WTC11 (cell line): ENCODE results near the gene NFATC2. TPM values are rescaled to one million over a fixed set of nuclear protein-coding genes. Genes with fewer than 3 reads are reported as not detected.

ENCODE experiments used
- ATAC-seq: fragments of 200-7000 bp; cut with Tn5 transposase; 2 replicates; pipeline ENCODE4 v1.10.0; 2021; ENCODE audit warnings: mild to moderate bottlenecking, moderate library complexity
- CTCF ChIA-PET: fragments of 300-600 bp; sonication (Branson Sonifier 250); formaldehyde crosslinking; loops from one replicate; lab custom pipeline; 2021; ENCODE audit warnings: antibody characterized with exemption; lab: Charles Lee
- POLR2A ChIA-PET: fragments of 350-600 bp; sonication (Branson Sonifier 250); formaldehyde crosslinking; loops from one replicate; lab custom pipeline; 2021; ENCODE audit warnings: antibody characterized with exemption; lab: Charles Lee
- DNase-seq: peaks from one replicate; pipeline ENCODE4 v3.0.0; 2021; ENCODE audit warnings: low spot score
- H3K27ac Mint-ChIP-seq: 2 replicates; pipeline ENCODE4 v1.8.0; 2021; ENCODE audit warnings: mixed read lengths
- H3K27me3 Mint-ChIP-seq: 2 replicates; pipeline ENCODE4 v1.8.0; 2021; ENCODE audit warnings: low read depth, mild to moderate bottlenecking, moderate library complexity, mixed read lengths
- H3K36me3 Mint-ChIP-seq: 2 replicates; pipeline ENCODE4 v1.8.0; 2021; ENCODE audit warnings: mixed read lengths
- H3K4me1 Mint-ChIP-seq: 2 replicates; pipeline ENCODE4 v1.8.0; 2022; ENCODE audit warnings: mixed read lengths
- H3K4me3 Mint-ChIP-seq: 2 replicates; pipeline ENCODE4 v1.8.0; 2021; ENCODE audit warnings: mild to moderate bottlenecking, moderate library complexity, mixed read lengths
- H3K9me3 Mint-ChIP-seq: 2 replicates; pipeline ENCODE4 v1.8.0; 2021; ENCODE audit warnings: mixed read lengths
- CBFB ChIP-seq: sonication (generic); formaldehyde crosslinking; IDR thresholded peaks from 2 replicates; pipeline ENCODE4 v1.8.1; 2022; ENCODE audit warnings: mild to moderate bottlenecking, low read depth, missing genetic modification reagents
- EMX1 ChIP-seq: fragments of 250-450 bp; sonication (Bioruptor Pico); IDR thresholded peaks from 2 replicates; pipeline ENCODE4 v1.8.0; 2021; ENCODE audit warnings: mild to moderate bottlenecking
- FOXJ3 ChIP-seq: sonication (generic); formaldehyde crosslinking; IDR thresholded peaks from 2 replicates; pipeline ENCODE4 v1.9.0; 2021; ENCODE audit warnings: missing genetic modification reagents, mild to moderate bottlenecking, borderline replicate concordance
- FOXP1 ChIP-seq: sonication (generic); formaldehyde crosslinking; IDR thresholded peaks from 2 replicates; pipeline ENCODE4 v1.8.0; 2022; ENCODE audit warnings: missing genetic modification reagents, mild to moderate bottlenecking, moderate library complexity, borderline replicate concordance
- IRF1 ChIP-seq: sonication (generic); formaldehyde crosslinking; IDR thresholded peaks from 2 replicates; pipeline ENCODE4 v1.8.0; 2023; ENCODE audit warnings: missing genetic modification reagents
- KAT7 ChIP-seq: sonication (generic); formaldehyde crosslinking; IDR thresholded peaks from 2 replicates; pipeline ENCODE4 v1.8.1; 2023; ENCODE audit warnings: missing genetic modification reagents, mild to moderate bottlenecking, borderline replicate concordance
- NFYB ChIP-seq: sonication (generic); formaldehyde crosslinking; conservative IDR thresholded peaks from 2 replicates; pipeline ENCODE4 v1.8.0; 2022; ENCODE audit warnings: low read depth, missing genetic modification reagents
- NR1H2 ChIP-seq: sonication (generic); formaldehyde crosslinking; IDR thresholded peaks from 2 replicates; pipeline ENCODE4 v1.9.0; 2021; ENCODE audit warnings: mild to moderate bottlenecking, moderate library complexity, missing genetic modification reagents
- NR2C2 ChIP-seq: sonication (generic); formaldehyde crosslinking; IDR thresholded peaks from 2 replicates; pipeline ENCODE4 v1.8.0; 2022; ENCODE audit warnings: mild to moderate bottlenecking, missing genetic modification reagents
- RELA ChIP-seq: sonication (generic); formaldehyde crosslinking; IDR thresholded peaks from 2 replicates; pipeline ENCODE4 v1.8.1; 2022; ENCODE audit warnings: missing genetic modification reagents, mild to moderate bottlenecking, borderline replicate concordance
- TCF7 ChIP-seq: sonication (generic); formaldehyde crosslinking; IDR thresholded peaks from 2 replicates; pipeline ENCODE4 v1.8.0; 2022; ENCODE audit warnings: mild to moderate bottlenecking, low read depth, missing genetic modification reagents, moderate library complexity
- TEAD1 ChIP-seq: sonication (generic); formaldehyde crosslinking; IDR thresholded peaks from 2 replicates; pipeline ENCODE4 v1.8.0; 2022; ENCODE audit warnings: mild to moderate bottlenecking, missing genetic modification reagents
- ZNF232 ChIP-seq: sonication (generic); formaldehyde crosslinking; IDR thresholded peaks from 2 replicates; pipeline ENCODE4 v1.8.0; 2022; ENCODE audit warnings: mild to moderate bottlenecking, missing genetic modification reagents
- ZNF416 ChIP-seq: fragments of 250-450 bp; sonication (Bioruptor Pico); IDR thresholded peaks from 2 replicates; pipeline ENCODE4 v1.9.0; 2021; ENCODE audit warnings: mild to moderate bottlenecking, inconsistent platforms
- ZNF671 ChIP-seq: fragments of 250-450 bp; sonication (Bioruptor Pico); IDR thresholded peaks from 2 replicates; pipeline ENCODE4 v1.8.0; 2021; ENCODE audit warnings: mild to moderate bottlenecking
- total RNA-seq: library from RNA; stranded (reverse); gene quantifications from 3 replicates; pipeline ENCODE4 v1.2.3, GENCODE V29; 2021
- TF ChIP-seq, protein P1 (sequence below): sonication (generic); formaldehyde crosslinking; IDR thresholded peaks from 2 replicates; pipeline ENCODE4 v1.8.1; 2023; ENCODE audit warnings: mild to moderate bottlenecking, moderate library complexity, missing genetic modification reagents
- TF ChIP-seq, protein P2 (sequence below): sonication (generic); formaldehyde crosslinking; IDR thresholded peaks from 2 replicates; pipeline ENCODE4 v1.8.0; 2023; ENCODE audit warnings: mild to moderate bottlenecking, missing genetic modification reagents
- TF ChIP-seq, protein P3 (sequence below): sonication (generic); formaldehyde crosslinking; IDR thresholded peaks from 2 replicates; pipeline ENCODE4 v1.8.0; 2023; ENCODE audit warnings: missing genetic modification reagents, mild to moderate bottlenecking, borderline replicate concordance
- TF ChIP-seq, protein P4 (sequence below): sonication (generic); formaldehyde crosslinking; IDR thresholded peaks from 2 replicates; pipeline ENCODE4 v1.8.0; 2022; ENCODE audit warnings: mild to moderate bottlenecking, missing genetic modification reagents
- TF ChIP-seq, protein P5 (sequence below): sonication (generic); formaldehyde crosslinking; IDR thresholded peaks from 2 replicates; pipeline ENCODE4 v1.8.1; 2022; ENCODE audit warnings: low read depth, missing genetic modification reagents, borderline replicate concordance

The NFATC2 gene
- total RNA-seq, 1 experiment from 2014 or later = 1.7 TPM

DNA sequence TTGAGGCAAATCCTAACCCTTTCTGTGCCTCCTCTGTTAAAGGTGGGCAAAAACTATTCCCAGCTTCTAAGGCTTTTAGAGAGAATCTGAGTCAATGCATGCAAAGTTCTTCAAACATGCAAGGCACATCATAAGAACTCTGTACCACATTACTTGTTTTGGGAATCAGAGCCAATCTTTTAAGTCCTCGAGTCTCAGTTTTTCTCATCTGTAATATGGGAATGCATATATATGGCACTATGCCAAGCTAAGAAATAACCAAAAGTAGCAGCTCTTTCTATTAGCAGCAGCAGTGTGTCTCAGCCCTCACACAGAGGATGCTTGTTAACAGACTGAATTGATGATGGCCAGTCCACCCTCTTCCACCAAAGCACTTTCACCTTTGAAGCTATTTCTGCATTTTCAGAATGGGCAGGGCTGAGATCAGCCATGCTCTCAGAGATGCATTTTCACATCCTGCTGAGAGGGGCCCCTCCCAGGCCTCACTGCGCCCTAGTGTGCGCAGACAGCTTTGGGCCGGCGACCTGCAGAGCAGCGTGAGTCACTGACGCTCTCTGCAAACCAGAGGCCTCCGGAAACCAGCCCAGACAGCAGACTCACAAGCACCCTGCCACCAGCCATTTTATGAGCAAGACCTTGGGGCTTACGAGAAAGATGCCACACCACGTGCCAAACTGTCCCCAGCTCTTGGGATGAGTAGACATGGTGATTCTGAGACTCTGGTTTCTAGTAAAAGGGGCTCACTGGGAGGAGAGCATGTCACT is 138.0 kb downstream of the NFATC2 start:
- ChIA-PET CTCF (interaction anchor here (1.0 kb wide), 1 partner anchor 13 kb away, joined by 4 read pairs; no protein-coding TSS in a partner anchor), POLR2A (no interaction called here)
- Mint-ChIP-seq H3K4me1 (no peaks in the 10 kb centered on the region), H3K4me3 (no peak overlapping the region), H3K27ac (no peak overlapping the region), H3K27me3 (no peaks in the 10 kb centered on the region), H3K36me3 (peaks cover 6% of the 10 kb centered on the region), H3K9me3 (peaks cover 6% of the 10 kb centered on the region)
- DNase-seq = no peak
- peak; percentile 28; the same call in 1 of the 2 replicates for ATAC-seq
- TF ChIP-seq, protein P1, sequence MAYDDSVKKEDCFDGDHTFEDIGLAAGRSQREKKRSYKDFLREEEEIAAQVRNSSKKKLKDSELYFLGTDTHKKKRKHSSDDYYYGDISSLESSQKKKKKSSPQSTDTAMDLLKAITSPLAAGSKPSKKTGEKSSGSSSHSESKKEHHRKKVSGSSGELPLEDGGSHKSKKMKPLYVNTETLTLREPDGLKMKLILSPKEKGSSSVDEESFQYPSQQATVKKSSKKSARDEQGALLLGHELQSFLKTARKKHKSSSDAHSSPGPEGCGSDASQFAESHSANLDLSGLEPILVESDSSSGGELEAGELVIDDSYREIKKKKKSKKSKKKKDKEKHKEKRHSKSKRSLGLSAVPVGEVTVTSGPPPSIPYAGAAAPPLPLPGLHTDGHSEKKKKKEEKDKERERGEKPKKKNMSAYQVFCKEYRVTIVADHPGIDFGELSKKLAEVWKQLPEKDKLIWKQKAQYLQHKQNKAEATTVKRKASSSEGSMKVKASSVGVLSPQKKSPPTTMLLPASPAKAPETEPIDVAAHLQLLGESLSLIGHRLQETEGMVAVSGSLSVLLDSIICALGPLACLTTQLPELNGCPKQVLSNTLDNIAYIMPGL (CRISPR knock-in tag) = no peak
- TF ChIP-seq ZNF232 = no peak
- no peak for TF ChIP-seq NFYB
- TF ChIP-seq TEAD1 = no peak
- TF ChIP-seq KAT7 (CRISPR knock-in tag) = no peak
- TF ChIP-seq RELA (CRISPR knock-in tag) = no peak
- TF ChIP-seq ZNF416 = no peak
- no peak for TF ChIP-seq TCF7 (CRISPR knock-in tag)
- TF ChIP-seq FOXJ3 (CRISPR knock-in tag) = no peak
- TF ChIP-seq NR1H2 (CRISPR knock-in tag) = no peak

GRCh38 chr20:51403466-51404220 is 138.9 kb downstream of the NFATC2 start:
- Mint-ChIP-seq H3K4me1 (peaks cover 2% of the 10 kb centered on the region), H3K9me3 (no peaks in the 10 kb centered on the region), H3K4me3 (no peak overlapping the region), H3K27me3 (no peaks in the 10 kb centered on the region), H3K27ac (no peak overlapping the region), H3K36me3 (no peaks in the 10 kb centered on the region)
- ATAC-seq (no peak), DNase-seq (no peak)
- POLR2A ChIA-PET = no interaction called here
- CTCF ChIA-PET = interaction anchor here (1.0 kb wide), 1 partner anchor 14 kb away, joined by 4 read pairs; no protein-coding TSS in a partner anchor
- TF ChIP-seq ZNF671 = no peak
- TF ChIP-seq, protein P2, sequence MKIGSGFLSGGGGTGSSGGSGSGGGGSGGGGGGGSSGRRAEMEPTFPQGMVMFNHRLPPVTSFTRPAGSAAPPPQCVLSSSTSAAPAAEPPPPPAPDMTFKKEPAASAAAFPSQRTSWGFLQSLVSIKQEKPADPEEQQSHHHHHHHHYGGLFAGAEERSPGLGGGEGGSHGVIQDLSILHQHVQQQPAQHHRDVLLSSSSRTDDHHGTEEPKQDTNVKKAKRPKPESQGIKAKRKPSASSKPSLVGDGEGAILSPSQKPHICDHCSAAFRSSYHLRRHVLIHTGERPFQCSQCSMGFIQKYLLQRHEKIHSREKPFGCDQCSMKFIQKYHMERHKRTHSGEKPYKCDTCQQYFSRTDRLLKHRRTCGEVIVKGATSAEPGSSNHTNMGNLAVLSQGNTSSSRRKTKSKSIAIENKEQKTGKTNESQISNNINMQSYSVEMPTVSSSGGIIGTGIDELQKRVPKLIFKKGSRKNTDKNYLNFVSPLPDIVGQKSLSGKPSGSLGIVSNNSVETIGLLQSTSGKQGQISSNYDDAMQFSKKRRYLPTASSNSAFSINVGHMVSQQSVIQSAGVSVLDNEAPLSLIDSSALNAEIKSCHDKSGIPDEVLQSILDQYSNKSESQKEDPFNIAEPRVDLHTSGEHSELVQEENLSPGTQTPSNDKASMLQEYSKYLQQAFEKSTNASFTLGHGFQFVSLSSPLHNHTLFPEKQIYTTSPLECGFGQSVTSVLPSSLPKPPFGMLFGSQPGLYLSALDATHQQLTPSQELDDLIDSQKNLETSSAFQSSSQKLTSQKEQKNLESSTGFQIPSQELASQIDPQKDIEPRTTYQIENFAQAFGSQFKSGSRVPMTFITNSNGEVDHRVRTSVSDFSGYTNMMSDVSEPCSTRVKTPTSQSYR = no peak
- TF ChIP-seq, protein P3, sequence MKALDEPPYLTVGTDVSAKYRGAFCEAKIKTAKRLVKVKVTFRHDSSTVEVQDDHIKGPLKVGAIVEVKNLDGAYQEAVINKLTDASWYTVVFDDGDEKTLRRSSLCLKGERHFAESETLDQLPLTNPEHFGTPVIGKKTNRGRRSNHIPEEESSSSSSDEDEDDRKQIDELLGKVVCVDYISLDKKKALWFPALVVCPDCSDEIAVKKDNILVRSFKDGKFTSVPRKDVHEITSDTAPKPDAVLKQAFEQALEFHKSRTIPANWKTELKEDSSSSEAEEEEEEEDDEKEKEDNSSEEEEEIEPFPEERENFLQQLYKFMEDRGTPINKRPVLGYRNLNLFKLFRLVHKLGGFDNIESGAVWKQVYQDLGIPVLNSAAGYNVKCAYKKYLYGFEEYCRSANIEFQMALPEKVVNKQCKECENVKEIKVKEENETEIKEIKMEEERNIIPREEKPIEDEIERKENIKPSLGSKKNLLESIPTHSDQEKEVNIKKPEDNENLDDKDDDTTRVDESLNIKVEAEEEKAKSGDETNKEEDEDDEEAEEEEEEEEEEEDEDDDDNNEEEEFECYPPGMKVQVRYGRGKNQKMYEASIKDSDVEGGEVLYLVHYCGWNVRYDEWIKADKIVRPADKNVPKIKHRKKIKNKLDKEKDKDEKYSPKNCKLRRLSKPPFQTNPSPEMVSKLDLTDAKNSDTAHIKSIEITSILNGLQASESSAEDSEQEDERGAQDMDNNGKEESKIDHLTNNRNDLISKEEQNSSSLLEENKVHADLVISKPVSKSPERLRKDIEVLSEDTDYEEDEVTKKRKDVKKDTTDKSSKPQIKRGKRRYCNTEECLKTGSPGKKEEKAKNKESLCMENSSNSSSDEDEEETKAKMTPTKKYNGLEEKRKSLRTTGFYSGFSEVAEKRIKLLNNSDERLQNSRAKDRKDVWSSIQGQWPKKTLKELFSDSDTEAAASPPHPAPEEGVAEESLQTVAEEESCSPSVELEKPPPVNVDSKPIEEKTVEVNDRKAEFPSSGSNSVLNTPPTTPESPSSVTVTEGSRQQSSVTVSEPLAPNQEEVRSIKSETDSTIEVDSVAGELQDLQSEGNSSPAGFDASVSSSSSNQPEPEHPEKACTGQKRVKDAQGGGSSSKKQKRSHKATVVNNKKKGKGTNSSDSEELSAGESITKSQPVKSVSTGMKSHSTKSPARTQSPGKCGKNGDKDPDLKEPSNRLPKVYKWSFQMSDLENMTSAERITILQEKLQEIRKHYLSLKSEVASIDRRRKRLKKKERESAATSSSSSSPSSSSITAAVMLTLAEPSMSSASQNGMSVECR = no peak
- no peak for TF ChIP-seq FOXP1
- no peak for TF ChIP-seq NR2C2
- no peak for TF ChIP-seq EMX1
- TF ChIP-seq IRF1 (CRISPR knock-in tag) = no peak
- no peak for TF ChIP-seq CBFB (CRISPR knock-in tag)
- TF ChIP-seq, protein P4, sequence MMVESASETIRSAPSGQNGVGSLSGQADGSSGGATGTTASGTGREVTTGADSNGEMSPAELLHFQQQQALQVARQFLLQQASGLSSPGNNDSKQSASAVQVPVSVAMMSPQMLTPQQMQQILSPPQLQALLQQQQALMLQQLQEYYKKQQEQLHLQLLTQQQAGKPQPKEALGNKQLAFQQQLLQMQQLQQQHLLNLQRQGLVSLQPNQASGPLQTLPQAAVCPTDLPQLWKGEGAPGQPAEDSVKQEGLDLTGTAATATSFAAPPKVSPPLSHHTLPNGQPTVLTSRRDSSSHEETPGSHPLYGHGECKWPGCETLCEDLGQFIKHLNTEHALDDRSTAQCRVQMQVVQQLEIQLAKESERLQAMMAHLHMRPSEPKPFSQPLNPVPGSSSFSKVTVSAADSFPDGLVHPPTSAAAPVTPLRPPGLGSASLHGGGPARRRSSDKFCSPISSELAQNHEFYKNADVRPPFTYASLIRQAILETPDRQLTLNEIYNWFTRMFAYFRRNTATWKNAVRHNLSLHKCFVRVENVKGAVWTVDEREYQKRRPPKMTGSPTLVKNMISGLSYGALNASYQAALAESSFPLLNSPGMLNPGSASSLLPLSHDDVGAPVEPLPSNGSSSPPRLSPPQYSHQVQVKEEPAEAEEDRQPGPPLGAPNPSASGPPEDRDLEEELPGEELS = no peak
- TF ChIP-seq, protein P5, sequence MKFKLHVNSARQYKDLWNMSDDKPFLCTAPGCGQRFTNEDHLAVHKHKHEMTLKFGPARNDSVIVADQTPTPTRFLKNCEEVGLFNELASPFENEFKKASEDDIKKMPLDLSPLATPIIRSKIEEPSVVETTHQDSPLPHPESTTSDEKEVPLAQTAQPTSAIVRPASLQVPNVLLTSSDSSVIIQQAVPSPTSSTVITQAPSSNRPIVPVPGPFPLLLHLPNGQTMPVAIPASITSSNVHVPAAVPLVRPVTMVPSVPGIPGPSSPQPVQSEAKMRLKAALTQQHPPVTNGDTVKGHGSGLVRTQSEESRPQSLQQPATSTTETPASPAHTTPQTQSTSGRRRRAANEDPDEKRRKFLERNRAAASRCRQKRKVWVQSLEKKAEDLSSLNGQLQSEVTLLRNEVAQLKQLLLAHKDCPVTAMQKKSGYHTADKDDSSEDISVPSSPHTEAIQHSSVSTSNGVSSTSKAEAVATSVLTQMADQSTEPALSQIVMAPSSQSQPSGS = no peak
